A673 (cell line): Measurements from ENCODE around the gene NPPA.

ENCODE experiments used
- EZH2 ChIP-seq: fragments of 200-600 bp; sonication (generic); IDR thresholded peaks from 2 replicates; pipeline ENCODE4 v1.6.1; 2017; ENCODE audit warnings: borderline replicate concordance, low read depth, mild to moderate bottlenecking, mixed read lengths, antibody characterized with exemption, low read length; ENCODE audit not compliant: poor library complexity, severe bottlenecking
- TF ChIP-seq, protein P1 (sequence below): fragments of 300-800, 200-600 bp; sonication (generic); conservative IDR thresholded peaks from 2 replicates; pipeline ENCODE4 v1.5.1; 2017; ENCODE audit warnings: low read depth, mild to moderate bottlenecking, antibody characterized with exemption, low read length, moderate library complexity, mixed read lengths

- TF ChIP-seq, protein P1, sequence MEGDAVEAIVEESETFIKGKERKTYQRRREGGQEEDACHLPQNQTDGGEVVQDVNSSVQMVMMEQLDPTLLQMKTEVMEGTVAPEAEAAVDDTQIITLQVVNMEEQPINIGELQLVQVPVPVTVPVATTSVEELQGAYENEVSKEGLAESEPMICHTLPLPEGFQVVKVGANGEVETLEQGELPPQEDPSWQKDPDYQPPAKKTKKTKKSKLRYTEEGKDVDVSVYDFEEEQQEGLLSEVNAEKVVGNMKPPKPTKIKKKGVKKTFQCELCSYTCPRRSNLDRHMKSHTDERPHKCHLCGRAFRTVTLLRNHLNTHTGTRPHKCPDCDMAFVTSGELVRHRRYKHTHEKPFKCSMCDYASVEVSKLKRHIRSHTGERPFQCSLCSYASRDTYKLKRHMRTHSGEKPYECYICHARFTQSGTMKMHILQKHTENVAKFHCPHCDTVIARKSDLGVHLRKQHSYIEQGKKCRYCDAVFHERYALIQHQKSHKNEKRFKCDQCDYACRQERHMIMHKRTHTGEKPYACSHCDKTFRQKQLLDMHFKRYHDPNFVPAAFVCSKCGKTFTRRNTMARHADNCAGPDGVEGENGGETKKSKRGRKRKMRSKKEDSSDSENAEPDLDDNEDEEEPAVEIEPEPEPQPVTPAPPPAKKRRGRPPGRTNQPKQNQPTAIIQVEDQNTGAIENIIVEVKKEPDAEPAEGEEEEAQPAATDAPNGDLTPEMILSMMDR: no peak
- TF ChIP-seq EZH2: no peak
These were observed 25.5 kb downstream of the NPPA start for GRCh38 chr1:11822091-11822490.
